CD4-positive, alpha-beta T cell treated with Interleukin-6 at 100 ng/mL for 8 hours (primary cell): ENCODE measurements around the gene PCDHA1.

Experiments used
- DNase-seq: peaks from one replicate; pipeline ENCODE4 v3.0.0-alpha.2; 2020; ENCODE audit warnings: mixed read lengths, low spot score

PCDHA1 gene

DNA sequence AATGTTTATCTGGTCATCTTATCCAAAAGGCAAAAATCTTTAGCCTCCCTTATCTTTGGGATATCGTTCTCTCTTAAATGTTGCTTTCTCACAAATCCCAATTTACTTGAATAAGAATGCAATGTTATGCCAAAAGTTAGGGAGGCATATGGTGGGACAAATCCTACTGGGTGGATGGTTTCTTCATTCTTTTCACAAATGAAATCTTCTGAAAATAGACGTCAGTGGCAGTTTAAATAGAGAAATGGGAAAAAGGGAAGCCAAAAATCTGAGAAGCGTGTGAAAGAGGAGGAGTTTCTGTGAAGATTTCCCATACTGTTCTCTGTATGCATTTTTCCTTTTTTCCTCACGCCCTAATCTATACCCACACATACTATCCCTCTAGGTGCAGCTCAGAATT lies 137.7 kb downstream of the PCDHA1 start:
- no peak for DNase-seq

GRCh38 chr5:140925806-140926442 lies 140.0 kb downstream of the PCDHA1 start, which contains the start of gene PCDHAC1:
Gene PCDHAC1, plus strand, starts transcription at chr5:140926299. Its CDS starts 594 bp downstream, at chr5:140926893.
- no peak for DNase-seq

DNA sequence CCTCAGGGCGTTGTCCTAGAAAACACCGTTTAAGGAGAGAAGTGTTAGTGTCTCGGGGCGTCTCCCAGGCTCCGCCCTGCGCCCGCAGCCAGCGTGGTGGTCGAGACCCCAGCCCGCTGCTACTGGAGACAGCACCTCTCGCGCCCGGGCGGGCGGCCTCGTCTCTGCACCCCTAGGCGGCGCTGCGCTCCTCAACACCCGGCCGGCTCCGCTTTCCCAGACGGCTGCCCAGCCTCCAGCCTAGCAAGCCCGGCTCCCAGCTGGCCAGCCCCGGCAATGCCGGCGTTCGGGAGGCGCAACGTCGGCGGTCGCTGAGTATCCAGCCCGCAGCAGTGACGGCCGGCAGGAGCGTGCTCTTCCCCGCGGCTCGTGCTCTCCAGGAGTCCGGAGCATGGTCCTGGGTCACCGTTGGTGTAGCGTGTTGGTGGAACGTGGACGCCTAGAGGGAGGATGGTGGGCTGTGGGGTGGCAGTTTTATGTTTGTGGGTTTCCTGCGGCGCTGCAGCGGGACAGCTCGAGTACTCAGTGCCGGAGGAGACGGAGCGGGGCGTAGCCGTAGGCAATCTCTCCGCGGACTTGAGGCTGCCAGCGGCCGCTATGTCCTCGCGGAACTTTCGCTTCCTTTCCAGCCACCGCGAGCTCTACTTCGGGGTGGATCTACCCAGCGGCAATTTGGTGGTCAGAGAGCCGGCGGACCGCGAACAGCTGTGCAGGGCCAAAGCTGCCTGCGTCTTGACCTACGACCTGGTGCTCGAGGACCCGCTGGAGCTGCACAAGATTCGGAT lies 140.7 kb downstream of the PCDHA1 start:
- DNase-seq = no peak

GRCh38 chr5:140927228-140927573 lies 141.3 kb downstream of the PCDHA1 start:
- DNase-seq = no peak

GRCh38 chr5:140934964-140935606 lies 149.1 kb downstream of the PCDHA1 start:
- DNase-seq = no peak

DNA sequence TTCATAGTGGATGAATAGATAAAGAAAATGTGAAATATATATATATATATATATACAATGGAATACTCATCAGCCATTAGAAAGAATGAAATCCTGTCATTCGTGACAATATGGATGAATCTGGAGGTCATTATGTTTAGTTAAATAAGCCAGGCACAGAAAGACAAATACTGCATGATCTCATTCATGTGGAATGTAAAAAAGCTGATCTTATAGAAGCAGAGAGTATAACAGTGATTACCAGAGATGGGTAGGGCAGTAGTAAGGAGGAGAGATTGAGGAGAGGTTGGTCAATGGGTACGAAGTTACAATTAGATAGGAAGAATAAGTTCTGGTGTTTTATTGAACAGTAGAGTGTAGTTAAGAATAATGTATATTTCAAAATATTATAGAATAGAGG lies 160.6 kb downstream of the PCDHA1 start:
- DNase-seq = no peak

DNA sequence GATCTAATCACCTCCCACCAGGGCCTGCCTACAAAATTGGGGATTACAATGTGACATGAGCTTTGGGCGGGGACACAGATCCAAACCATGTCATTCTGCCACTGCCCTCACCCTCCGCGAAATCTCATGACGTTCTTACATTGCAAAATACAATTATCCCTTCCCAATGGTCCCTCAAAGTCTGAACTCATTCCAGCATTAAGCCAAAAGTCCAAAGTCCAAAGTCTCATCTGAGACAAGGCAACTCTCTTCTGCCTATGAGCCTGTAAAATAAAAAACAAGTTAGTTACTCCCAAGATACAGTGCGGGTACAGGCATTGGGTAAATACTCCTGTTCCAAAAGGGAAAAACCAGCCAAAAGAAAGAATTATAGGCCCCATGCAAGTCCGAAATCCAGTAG lies 165.7 kb downstream of the PCDHA1 start:
- no peak for DNase-seq

DNA sequence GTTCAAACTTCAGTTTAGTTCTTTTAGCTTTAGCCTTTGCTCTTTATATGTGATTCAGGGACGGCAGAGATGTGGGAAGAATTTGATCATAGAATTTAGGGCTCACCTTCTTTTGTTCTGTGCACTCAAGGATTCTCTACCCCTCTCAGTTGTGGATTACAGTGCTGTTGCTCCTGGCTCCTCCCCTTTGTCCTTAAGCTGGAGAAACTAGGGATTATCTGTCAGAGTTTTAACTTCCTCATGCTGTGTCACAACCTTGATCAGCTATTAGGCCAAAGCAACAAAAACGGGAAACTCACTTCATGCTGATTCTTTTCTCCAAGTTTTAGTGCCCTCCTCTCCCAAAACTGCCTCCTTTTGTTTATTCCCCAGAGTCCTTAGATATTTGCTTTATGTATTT lies 167.3 kb downstream of the PCDHA1 start:
- no peak for DNase-seq

DNA sequence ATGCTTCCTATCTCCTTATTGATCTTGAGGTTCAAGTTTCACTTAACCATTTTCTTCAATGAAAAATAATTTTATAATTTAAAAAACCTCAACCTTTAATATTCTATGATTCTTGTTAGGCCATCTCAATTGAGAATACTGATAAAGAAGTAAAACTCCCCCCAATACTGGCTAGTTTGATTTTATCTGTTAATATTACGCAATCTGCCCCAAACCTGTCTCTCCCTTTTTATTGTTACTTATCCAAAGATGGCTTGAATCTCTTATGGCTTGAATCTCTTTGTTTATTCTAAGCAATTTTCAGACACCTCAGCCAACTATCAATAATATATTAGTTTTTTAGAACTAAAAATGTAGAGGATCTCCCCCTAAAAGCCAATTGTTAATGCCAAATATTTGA lies 176.2 kb downstream of the PCDHA1 start:
- DNase-seq = no peak

DNA sequence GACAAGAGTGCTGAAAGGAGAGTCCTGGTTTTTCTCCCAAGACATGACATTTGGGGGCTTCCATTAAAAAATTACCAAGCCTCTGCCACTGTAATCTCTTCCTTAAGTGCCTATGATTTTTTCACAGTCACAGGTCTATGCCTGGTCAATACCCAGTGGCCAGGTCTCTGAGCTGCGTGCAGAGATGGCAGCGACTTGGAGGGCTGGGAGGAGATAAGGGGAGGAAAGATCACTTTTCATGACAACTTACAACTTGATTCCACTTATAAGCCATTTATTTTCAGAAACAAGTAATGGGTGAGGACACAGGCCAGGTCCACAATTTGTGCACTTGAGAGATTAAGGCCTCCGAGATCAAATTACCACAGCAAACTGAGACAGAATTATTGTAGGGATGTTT lies 178.4 kb downstream of the PCDHA1 start:
- no peak for DNase-seq

DNA sequence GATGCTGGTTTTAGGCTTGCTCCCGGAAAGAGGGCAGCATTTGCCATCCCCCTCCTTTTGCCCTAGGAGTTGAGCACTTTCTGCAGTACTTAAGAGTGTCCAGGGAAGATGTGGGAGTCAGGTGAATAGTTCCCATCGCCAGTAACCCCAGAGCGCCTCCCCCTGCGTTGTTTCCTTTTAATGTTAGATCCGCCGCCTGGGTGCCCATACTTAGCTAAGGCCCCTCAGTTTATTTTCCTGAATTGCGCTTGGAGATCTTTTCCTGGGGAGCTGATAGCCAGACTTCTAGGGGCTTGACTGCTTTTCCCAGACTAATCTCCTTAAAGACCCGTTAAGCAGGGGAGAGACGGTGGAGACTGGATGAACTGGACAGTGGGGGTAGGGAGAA lies 180.0 kb downstream of the PCDHA1 start:
- DNase-seq = no peak

DNA sequence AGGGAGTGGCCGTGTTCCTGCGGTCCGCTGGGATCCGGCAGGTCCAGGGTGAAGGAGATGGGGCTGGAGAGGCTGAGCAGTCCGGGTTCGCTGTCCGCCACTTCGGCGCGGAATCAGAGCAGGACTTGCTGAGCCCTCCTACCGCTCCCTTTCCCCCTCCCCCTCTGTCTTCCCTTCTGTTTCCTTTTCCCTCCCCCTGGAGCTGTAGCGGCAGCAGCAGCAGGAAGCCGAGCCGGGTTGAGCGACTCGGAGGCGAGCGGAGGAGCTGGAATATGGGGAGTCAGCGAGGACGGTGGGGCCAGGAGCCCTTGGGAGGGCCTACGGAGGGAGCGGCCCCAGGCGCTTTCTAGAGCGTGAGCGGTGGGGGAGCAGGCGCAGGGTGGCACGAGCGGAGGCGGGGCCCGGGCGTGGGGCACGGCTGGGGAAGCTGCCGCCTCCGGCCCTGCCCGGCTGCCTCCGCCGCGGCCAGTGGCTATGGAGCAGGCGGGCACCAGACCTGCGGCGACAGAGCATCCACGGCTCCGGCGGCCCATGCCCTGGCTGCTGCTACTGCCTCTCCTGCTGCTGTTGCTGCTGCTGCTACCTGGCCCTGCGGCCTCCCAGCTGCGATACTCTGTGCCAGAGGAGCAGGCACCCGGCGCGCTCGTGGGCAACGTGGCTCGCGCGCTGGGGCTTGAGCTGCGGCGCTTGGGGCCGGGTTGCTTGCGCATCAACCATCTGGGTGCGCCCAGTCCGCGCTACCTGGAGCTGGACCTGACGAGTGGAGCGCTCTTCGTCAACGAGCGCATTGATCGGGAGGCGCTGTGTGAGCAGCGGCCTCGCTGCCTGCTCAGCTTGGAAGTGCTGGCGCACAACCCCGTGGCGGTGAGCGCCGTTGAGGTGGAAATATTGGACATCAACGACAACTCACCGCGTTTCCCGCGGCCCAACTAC lies 180.6 kb downstream of the PCDHA1 start, which contains the start of gene PCDHAC2:
TSS of gene PCDHAC2 (plus strand) at position 184 of the 933 bp plus-strand sequence. CDS start at position 475, 291 bp downstream.
- no peak for DNase-seq

DNA sequence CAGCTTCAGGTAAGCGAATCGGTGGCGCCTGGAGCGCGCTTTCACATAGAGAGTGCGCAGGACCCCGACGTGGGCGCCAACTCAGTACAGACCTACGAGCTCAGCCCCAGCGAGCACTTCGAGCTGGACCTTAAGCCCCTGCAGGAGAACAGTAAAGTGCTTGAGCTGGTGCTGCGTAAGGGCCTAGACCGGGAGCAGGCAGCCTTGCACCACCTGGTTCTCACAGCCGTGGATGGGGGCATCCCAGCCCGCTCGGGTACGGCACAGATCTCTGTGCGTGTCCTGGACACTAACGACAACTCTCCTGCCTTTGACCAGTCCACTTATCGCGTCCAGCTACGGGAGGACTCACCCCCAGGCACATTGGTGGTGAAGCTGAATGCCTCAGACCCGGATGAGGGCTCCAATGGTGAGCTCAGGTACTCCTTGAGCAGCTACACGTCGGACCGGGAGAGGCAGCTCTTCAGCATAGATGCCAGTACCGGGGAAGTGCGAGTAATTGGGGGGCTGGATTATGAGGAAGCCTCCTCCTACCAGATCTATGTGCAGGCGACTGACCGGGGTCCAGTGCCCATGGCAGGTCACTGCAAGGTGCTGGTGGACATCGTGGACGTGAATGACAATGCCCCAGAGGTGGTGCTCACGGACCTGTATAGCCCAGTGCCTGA lies 181.4 kb downstream of the PCDHA1 start:
- no peak for DNase-seq

GRCh38 chr5:140969880-140970279 lies 183.9 kb downstream of the PCDHA1 start:
- DNase-seq = no peak

DNA sequence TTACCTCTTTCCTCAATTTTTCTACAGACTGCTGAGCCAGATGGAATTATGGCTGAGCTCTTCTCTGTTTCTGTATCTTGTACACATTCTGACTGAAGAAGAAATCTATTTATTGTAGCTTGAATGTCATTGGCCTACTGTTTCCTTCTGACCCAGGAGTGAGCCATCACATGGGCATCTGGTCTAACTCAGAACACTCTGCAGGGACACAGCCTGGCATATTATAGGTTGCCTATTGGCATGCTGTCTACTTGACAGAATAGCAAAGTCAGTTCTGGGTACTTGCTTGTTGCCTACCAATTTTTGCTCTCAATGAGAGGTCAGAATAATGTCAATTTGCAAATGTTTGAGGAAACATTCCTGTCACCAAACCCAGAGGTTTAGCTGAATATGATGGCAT lies 187.6 kb downstream of the PCDHA1 start:
- DNase-seq = no peak

DNA sequence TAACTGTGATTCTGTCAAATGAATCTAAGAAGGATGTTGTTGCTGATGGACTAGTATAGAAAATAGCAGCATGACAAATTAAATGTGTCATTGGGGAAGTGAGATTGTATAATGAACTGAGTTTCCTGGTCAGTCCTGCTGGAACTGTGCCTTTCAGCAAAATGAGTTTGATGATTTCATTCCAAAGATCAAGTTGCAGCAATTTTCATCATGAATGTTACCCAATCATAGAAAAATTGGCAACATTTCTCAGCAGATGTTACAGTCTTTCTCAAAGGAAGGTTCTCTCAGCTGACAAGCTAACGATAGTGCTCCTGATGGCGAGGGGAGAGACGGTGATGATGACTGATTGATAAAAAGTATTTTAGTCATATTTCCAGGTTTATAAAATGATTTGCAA lies 191.1 kb downstream of the PCDHA1 start:
- no peak for DNase-seq

GRCh38 chr5:140978260-140978659 lies 192.3 kb downstream of the PCDHA1 start:
- DNase-seq = no peak

- DNase-seq = no peak
Measured at GRCh38 chr5:140978983-140979382, 193.0 kb downstream of the PCDHA1 start.

GRCh38 chr5:140982083-140982716 lies 196.3 kb downstream of the PCDHA1 start:
- no peak for DNase-seq

DNA sequence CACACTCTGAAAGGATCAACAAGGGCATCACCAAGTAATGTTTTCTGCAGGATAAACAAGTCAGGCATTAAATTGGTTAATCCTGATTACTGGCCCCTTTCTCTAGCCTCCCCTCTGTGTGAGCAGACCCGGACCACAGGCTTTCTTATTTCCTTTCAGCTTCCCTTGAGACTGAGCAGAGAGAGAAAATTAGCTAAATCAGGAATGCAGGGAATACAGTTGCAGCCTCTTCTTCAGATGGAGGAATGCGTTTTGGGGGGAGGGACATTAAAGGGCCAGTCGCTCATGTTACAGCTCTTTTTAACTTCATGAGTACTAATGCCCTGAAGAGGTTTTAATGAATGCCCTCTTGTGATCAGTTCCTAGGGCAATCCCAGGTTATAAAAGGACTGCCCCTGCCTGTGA lies 200.2 kb downstream of the PCDHA1 start:
- DNase-seq = no peak

GRCh38 chr5:140988100-140988499 lies 202.2 kb downstream of the PCDHA1 start:
- no peak for DNase-seq
